ENCODE data around the gene BRD9. TPM values are rescaled to one million over a fixed set of nuclear protein-coding genes. Genes with fewer than 3 reads are reported as not detected.
"Not testable (repeated sequence)": the region's sequence is repeated elsewhere in the genome, so short reads cannot be mapped to it uniquely, and the experiment has no call there.

BRD9 gene
- total RNA-seq, 1 donor = 35.8 TPM

DNA sequence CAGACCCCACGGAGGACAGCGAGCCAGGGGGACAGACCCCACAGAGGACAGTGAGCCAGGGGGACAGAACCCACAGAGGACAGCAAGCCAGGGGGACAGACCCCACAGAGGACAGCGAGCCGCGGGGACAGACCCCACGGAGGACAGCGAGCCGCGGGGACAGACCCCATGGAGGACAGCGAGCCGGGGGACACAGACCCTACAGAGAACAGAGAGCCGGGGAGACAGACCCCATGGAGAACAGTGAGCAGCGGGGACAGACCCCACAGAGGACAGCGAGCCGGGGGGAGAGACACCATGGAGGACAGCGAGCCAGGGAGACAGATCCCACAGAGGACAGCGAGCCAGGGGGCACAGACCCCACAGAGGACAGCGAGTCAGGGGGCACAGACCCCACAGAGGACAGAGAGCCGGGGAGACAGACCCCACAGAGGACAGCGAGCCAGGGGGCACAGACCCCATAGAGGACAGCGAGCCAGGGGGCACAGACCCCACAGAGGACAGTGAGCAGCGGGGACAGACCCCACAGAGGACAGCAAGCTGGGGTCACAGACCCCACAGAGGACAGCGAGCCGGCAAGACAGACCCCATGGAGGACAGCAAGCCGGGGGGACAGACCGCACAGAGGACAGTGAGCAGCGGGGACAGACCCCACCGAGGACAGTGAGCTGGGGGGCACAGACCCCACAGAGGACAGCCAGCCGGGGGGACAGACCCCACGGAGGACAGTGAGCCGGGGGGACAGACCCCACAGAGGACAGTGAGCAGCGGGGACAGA, 37.4 kb downstream of the BRD9 start:
- TF ChIP-seq, protein P1, sequence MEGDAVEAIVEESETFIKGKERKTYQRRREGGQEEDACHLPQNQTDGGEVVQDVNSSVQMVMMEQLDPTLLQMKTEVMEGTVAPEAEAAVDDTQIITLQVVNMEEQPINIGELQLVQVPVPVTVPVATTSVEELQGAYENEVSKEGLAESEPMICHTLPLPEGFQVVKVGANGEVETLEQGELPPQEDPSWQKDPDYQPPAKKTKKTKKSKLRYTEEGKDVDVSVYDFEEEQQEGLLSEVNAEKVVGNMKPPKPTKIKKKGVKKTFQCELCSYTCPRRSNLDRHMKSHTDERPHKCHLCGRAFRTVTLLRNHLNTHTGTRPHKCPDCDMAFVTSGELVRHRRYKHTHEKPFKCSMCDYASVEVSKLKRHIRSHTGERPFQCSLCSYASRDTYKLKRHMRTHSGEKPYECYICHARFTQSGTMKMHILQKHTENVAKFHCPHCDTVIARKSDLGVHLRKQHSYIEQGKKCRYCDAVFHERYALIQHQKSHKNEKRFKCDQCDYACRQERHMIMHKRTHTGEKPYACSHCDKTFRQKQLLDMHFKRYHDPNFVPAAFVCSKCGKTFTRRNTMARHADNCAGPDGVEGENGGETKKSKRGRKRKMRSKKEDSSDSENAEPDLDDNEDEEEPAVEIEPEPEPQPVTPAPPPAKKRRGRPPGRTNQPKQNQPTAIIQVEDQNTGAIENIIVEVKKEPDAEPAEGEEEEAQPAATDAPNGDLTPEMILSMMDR (IDR thresholded peaks at IDR 0.05; ENCODE audit: extremely low read depth, low read depth, low read length) = no peak
- no peak overlapping the region for H3K4me3 ChIP-seq (ENCODE audit: insufficient read depth, low read length)

DNA sequence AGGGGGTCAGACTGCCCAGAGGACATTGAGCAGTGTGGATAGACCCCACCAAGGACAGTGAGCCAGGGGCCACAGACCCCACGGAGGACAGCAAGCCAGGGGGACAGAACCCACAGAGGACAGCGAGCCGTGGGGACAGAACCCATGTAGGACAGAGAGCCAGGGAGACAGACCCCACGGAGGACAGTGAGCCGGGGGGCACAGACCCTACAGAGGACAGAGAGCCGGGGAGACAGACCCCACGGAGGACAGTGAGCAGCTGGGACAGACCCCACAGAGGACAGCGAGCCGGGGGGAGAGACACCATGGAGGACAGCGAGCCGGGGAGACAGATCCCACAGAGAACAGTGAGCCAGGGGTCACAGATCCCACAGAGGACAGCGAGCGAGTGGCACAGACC, 38.4 kb downstream of the BRD9 start:
- TF ChIP-seq, protein P1 (IDR thresholded peaks at IDR 0.05; ENCODE audit: extremely low read depth, low read depth, low read length) = no peak

More for the DNA sequence above, 37.4 kb downstream of the BRD9 start:
- H3K27ac ChIP-seq (ENCODE audit: low read depth, low read length) = no peak overlapping the region
- H2AFZ ChIP-seq (ENCODE audit: low read length) = no peak overlapping the region
- H3K4me2 ChIP-seq (ENCODE audit: insufficient read depth, low read length) = no peak overlapping the region
- no peaks in the 10 kb centered on the region for H4K20me1 ChIP-seq (ENCODE audit: insufficient read depth, low read length)
- H3K9me3 ChIP-seq (ENCODE audit: low read depth, low read length) = no peaks in the 10 kb centered on the region
- no peaks in the 10 kb centered on the region for H3K36me3 ChIP-seq (ENCODE audit: insufficient read depth, low read length)
- H3K4me1 ChIP-seq (ENCODE audit: insufficient read depth, low read length) = no peaks in the 10 kb centered on the region
- DNase-seq (ENCODE audit: insufficient read length, low spot score, missing footprints) = peak; percentile 34
- peaks cover 5% of the 10 kb centered on the region for H3K27me3 ChIP-seq (ENCODE audit: insufficient read depth, low read length)
- H3K79me2 ChIP-seq (ENCODE audit: insufficient read depth, low read length) = no peaks in the 10 kb centered on the region

GRCh38 chr5:853416-854090, 39.0 kb downstream of the BRD9 start:
- not testable (repeated sequence) for H3K27me3 ChIP-seq (ENCODE audit: insufficient read depth, low read length); H3K36me3 ChIP-seq (ENCODE audit: insufficient read depth, low read length); H4K20me1 ChIP-seq (ENCODE audit: insufficient read depth, low read length); H3K4me1 ChIP-seq (ENCODE audit: insufficient read depth, low read length); H3K9me3 ChIP-seq (ENCODE audit: low read depth, low read length); H3K27ac ChIP-seq (ENCODE audit: low read depth, low read length); H3K79me2 ChIP-seq (ENCODE audit: insufficient read depth, low read length); H3K4me2 ChIP-seq (ENCODE audit: insufficient read depth, low read length); H2AFZ ChIP-seq (ENCODE audit: low read length); H3K4me3 ChIP-seq (ENCODE audit: insufficient read depth, low read length)
- DNase-seq (ENCODE audit: insufficient read length, low spot score, missing footprints) = peak; percentile 80

More for the DNA sequence above, 38.4 kb downstream of the BRD9 start:
- DNase-seq (ENCODE audit: insufficient read length, low spot score, missing footprints) = peak; percentile 66
- Histone ChIP-seq H3K27ac (ENCODE audit: low read depth, low read length) (no peak overlapping the region), H3K36me3 (ENCODE audit: insufficient read depth, low read length) (no peaks in the 10 kb centered on the region), H2AFZ (ENCODE audit: low read length) (no peak overlapping the region), H3K27me3 (ENCODE audit: insufficient read depth, low read length) (peaks cover 5% of the 10 kb centered on the region), H3K9me3 (ENCODE audit: low read depth, low read length) (no peaks in the 10 kb centered on the region), H3K79me2 (ENCODE audit: insufficient read depth, low read length) (no peaks in the 10 kb centered on the region), H3K4me1 (ENCODE audit: insufficient read depth, low read length) (no peaks in the 10 kb centered on the region), H3K4me2 (ENCODE audit: insufficient read depth, low read length) (no peak overlapping the region), H3K4me3 (ENCODE audit: insufficient read depth, low read length) (no peak overlapping the region), H4K20me1 (ENCODE audit: insufficient read depth, low read length) (no peaks in the 10 kb centered on the region)

DNA sequence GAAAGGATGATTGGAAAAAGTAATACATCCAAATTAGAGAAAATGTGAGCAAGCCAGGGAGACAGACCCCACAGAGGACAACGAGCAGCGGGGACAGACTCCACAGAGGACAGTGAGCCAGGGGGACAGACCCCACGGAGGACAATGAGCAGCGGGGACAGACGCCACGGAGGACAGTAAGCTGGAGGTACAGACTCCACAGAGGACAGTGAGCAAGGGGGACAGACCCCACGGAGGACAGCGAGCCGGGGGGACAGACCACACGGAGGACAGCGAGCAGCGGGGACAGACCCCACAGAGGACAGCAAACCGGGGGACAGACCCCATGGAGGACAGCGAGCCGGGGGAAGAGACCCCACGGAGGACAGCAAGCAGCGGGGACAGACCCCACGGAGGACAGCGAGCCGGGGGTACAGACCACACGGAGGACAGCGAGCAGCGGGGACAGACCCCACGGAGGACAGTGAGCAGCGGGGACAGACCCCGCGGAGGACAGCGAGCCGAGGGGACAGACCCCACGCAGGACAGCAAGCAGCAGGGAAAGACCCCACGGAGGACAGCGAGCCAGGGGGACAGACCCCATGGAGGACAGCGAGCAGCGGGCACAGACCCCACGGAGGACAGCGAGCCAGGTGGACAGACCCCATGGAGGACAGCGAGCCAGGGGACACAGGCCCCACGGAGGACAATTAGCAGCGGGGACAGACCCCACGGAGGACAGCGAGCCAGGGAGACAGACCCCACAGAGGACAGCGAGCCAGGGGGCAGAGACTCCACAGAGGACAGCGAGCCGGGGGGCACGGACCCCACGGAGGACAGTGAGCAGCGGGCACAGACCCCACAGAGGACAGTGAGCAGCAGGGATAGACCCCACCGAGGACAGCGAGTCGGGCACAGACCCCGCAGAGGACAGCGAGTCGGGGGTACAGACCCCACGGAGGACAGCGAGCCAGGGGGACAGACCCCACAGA, 39.9 kb downstream of the BRD9 start:
- H3K27me3 ChIP-seq (ENCODE audit: insufficient read depth, low read length) = peaks cover 5% of the 10 kb centered on the region
- H3K4me3 ChIP-seq (ENCODE audit: insufficient read depth, low read length) = no peak overlapping the region
- TF ChIP-seq, protein P1 (IDR thresholded peaks at IDR 0.05; ENCODE audit: extremely low read depth, low read depth, low read length) = no peak
- no peaks in the 10 kb centered on the region for H4K20me1 ChIP-seq (ENCODE audit: insufficient read depth, low read length)
- H3K36me3 ChIP-seq (ENCODE audit: insufficient read depth, low read length) = no peaks in the 10 kb centered on the region
- H3K27ac ChIP-seq (ENCODE audit: low read depth, low read length) = no peak overlapping the region
- no peak overlapping the region for H3K4me2 ChIP-seq (ENCODE audit: insufficient read depth, low read length)
- H3K4me1 ChIP-seq (ENCODE audit: insufficient read depth, low read length) = no peaks in the 10 kb centered on the region
- no peaks in the 10 kb centered on the region for H3K79me2 ChIP-seq (ENCODE audit: insufficient read depth, low read length)
- no peak overlapping the region for H2AFZ ChIP-seq (ENCODE audit: low read length)
- DNase-seq (ENCODE audit: insufficient read length, low spot score, missing footprints) = no peak
- no peaks in the 10 kb centered on the region for H3K9me3 ChIP-seq (ENCODE audit: low read depth, low read length)
